Coronary artery (tissue), 2 donors: ENCODE results near the gene SPNS2.

ENCODE experiments used
- DNase-seq: peaks from one replicate; pipeline ENCODE4 v3.0.0-alpha.2; 2017; ENCODE audit warnings: low spot score
- H3K27ac ChIP-seq, 2 donors: fragments of 200-600 bp; sonication (generic); one replicate each; pipeline ENCODE4 v1.5.1; 2016 to 2019
- H3K4me3 ChIP-seq: fragments of 200-600 bp; sonication (generic); 2 replicates; pipeline ENCODE4 v1.5.1; 2016; ENCODE audit warnings: mild to moderate bottlenecking, moderate library complexity
- CTCF ChIP-seq: fragments of 200-600 bp; sonication (generic); IDR thresholded peaks from one replicate; pipeline ENCODE4 v1.5.1; 2019; ENCODE audit warnings: antibody characterized with exemption

Gene SPNS2

GRCh38 chr17:4465786-4466185 is 32.9 kb upstream of the SPNS2 start:
- Histone ChIP-seq H3K27ac (no peak overlapping the region), H3K4me3 (no peak overlapping the region)
- no peak for DNase-seq
- TF ChIP-seq CTCF, result no peak

GRCh38 chr17:4467287-4467686 is 31.4 kb upstream of the SPNS2 start:
- no peak for TF ChIP-seq CTCF
- Histone ChIP-seq H3K4me3 (no peak overlapping the region), H3K27ac (no peak overlapping the region)
- no peak for DNase-seq

GRCh38 chr17:4469552-4469951 is 29.1 kb upstream of the SPNS2 start:
- DNase-seq, result no peak
- no peak overlapping the region for H3K4me3 ChIP-seq
- no peak overlapping the region for H3K27ac ChIP-seq
- no peak for TF ChIP-seq CTCF

GRCh38 chr17:4472286-4472685 is 26.4 kb upstream of the SPNS2 start:
- Histone ChIP-seq H3K4me3 (no peak overlapping the region), H3K27ac (no peak overlapping the region)
- TF ChIP-seq CTCF, result no peak
- DNase-seq, result no peak

GRCh38 chr17:4474093-4474492 is 24.6 kb upstream of the SPNS2 start:
- TF ChIP-seq CTCF, result no peak
- no peak overlapping the region for H3K27ac ChIP-seq
- no peak for DNase-seq
- H3K4me3 ChIP-seq, result no peak overlapping the region

GRCh38 chr17:4475001-4475400 is 23.7 kb upstream of the SPNS2 start:
- no peak overlapping the region for H3K4me3 ChIP-seq
- H3K27ac ChIP-seq, result no peak overlapping the region
- no peak for DNase-seq
- TF ChIP-seq CTCF, result no peak

GRCh38 chr17:4475463-4475862 is 23.2 kb upstream of the SPNS2 start:
- Histone ChIP-seq H3K4me3 (no peak overlapping the region), H3K27ac (no peak overlapping the region)
- DNase-seq, result no peak
- no peak for TF ChIP-seq CTCF
